HG02943 (cell line): ENCODE measurements around the gene HES7.

ENCODE experiments used
- ATAC-seq: cut with Tn5 transposase; IDR thresholded peaks from one replicate; pipeline ENCODE4 v1.9.1; 2021; ENCODE audit warnings: mild to moderate bottlenecking, low read depth, moderate library complexity; ENCODE audit not compliant: unreplicated experiment

Gene HES7

GRCh38 chr17:8155996-8156245 lies 32.0 kb upstream of the HES7 start:
- ATAC-seq = no peak

DNA sequence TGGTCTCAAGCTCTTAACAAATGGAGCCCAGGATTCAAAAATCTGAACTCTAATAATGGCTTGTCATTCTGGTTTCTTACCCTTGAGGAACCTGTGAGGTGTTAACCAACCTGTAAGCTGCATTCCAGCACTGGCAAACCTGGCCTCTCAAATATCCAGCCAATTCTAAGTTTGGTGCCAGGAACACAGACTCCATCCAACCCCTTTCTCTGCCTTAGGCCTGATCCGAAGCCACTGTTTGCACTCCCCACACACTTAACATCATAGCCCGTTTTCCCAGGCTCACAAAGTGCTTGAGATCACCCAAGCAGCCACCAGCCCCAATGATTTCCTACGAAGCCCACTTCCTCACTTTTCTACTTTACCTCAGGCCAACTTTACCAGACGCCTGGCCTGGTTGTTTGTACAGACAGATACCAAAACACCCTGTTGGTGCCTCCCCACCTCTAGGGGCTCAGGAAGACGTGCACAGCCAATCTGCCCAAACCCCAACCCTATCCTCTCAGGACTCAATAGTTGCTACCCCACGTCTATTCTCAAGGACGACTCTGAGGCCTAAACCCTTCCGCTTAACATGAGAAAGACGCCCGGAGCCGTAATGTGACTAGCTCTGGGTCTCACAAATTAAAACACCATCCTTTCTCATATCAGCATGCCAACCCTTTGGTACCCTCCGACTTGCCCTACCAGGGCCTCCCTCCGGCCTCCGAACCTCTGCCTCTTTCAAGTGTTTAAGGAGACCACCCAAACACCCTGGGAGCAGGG lies 31.5 kb upstream of the HES7 start:
- ATAC-seq = no peak

GRCh38 chr17:8154608-8155155 lies 30.8 kb upstream of the HES7 start:
- no peak for ATAC-seq

DNA sequence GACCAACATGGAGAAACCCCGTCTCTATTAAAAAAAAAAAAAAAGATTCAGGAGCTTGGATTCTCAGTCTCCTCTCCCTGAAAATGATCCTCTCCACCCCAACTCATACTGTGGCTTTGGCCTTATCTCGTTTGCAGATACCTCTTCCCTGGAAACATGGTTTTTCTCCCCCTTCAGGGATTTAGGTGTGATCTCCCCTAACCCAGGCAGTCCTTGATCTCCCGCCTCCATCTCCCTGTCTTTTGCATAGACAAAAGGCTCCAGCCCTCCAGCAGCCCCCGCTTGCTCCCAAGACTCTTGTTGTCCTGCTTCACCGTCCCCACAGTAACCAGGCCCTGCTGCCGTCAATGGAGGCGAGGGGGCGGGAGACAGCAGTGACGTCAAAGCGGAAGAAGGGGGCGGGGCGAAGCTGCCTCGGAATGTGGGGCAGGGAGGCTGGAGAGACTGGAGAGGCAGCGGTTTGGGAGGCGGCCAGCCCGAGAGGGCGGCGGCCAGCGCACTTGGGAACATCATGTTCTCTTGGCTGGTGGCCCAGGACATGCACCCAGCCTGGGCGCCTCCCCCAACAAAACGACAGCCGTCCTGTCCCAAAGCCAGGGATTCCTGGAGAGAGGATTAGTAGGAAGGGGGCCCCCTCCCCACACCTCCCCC lies 30.2 kb upstream of the HES7 start:
- ATAC-seq = no peak

DNA sequence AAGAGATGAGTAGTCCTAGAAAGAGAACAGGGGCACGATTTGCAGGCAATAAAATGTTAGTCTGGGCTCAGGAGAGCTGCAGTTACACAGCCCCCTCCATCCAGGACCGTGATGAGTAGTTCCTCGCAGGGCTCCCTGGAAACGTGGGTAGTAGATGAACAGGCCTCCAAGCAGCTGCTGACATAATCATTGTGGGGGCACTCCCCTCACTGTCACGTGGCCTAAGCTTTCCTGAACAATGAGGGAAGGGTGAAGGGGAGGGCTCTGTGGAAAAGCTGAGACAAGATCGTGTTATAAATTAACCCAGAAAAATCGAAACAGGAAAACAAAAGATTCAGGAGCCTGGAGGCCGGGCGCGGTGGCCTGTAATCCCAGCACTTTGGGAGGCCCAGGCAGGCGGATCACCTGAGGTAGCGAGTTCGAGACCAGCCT lies 29.6 kb upstream of the HES7 start:
- ATAC-seq = no peak

- ATAC-seq = no peak
These were observed 29.1 kb upstream of the HES7 start for GRCh38 chr17:8153031-8153451.

GRCh38 chr17:8152112-8152775 lies 28.3 kb upstream of the HES7 start, which contains the start of gene PER1:
TSS of gene PER1 (minus strand) at chr17:8152404. CDS start at chr17:8150706, 1,698 bp downstream.
- ATAC-seq = no peak

- no peak for ATAC-seq
These were observed 27.8 kb upstream of the HES7 start for GRCh38 chr17:8151641-8152111.

GRCh38 chr17:8151120-8151640 lies 27.3 kb upstream of the HES7 start:
- ATAC-seq = no peak

DNA sequence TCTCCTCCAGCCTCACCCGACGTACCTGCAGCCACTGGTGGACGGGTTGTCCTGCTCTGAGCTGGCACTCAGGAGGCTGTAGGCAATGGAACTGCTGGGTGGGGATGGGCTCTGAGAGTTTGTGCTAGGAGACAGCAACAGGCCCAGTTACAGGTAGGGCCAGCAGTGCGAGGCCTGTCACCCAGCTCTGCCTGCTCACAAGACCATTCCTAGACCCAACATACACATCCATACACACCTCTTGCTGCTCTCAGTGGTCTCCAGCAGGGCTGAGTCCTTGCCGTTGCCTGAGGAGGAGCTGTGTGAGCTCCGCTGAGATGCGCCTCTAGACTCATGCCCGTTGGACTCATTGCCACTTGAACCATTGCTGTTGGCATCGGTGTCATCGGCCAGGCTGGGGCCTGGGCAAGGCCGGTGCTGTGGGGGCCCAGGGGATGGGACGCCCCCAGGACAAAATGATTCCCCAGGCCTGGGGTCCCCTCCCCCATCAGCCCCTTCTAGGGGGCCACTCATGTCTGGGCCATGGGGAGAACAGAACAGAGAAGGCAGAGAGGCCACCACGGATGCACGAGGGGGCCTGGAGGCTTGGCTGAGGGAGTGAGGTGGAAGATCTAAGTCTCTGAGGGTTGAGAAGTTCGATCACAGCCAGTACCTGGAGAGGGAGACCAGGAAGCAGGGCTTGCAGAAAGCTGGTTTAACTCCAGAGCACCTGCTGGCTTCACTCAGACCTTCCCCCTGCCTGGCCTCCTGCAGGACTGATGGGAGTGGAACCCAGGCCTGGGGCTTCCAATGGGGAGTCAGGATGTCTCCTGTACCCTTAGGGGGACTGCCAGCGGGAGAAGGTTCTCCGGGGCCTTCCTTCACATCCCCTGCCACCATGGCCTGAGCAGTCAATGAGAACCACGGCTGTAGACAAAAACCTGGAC lies 26.6 kb upstream of the HES7 start:
- no peak for ATAC-seq

- no peak for ATAC-seq
These were observed 25.7 kb upstream of the HES7 start for GRCh38 chr17:8149419-8150193.

DNA sequence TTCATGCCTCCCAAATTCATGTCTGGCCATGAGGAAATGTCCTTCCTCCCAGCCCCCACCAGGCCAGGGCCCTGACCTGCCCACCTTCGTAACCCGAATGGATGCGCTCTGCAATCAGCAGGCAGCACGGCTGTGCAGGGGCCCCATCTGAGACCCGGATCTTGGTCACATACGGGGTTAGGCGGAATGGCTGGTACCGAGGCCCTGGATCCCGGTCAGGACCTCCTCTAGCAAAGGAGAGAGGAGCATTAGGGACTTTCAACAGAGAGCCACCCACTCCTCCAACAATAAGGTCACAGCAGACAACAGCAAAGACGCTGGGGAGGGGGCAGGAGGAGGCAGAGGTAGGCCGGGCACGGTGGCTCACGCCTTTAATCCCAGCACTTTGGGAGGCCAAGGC lies 24.7 kb upstream of the HES7 start:
- ATAC-seq = no peak

DNA sequence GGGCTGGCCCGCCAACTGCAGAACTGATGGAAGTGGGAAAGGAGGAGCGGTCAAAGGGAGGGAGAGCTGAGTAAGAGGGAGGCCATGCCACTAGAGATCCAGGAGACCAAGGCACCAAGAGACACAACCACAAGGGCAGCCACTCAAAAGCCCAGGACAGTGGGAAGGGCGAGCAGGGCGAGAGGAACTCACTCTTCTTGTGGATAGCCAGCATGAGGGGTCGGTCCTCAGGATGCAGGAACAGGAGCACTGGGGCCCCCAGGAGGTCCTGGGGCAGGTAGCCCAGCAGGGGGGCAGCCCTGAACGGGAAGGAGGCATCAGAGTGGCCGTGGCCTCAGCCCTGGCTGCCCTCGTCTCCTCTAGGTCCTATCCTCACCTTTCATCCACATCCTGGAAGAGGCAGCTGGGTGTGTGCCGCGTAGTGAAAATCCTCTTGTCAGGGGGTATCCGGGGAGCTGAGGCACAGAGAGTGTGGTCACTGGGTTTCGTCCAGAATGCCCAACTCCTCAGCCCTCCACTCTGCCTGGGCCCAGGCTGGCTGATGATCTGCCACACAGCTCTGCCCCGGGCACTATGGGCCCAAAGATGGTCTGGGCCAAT lies 24.0 kb upstream of the HES7 start:
- ATAC-seq = no peak

DNA sequence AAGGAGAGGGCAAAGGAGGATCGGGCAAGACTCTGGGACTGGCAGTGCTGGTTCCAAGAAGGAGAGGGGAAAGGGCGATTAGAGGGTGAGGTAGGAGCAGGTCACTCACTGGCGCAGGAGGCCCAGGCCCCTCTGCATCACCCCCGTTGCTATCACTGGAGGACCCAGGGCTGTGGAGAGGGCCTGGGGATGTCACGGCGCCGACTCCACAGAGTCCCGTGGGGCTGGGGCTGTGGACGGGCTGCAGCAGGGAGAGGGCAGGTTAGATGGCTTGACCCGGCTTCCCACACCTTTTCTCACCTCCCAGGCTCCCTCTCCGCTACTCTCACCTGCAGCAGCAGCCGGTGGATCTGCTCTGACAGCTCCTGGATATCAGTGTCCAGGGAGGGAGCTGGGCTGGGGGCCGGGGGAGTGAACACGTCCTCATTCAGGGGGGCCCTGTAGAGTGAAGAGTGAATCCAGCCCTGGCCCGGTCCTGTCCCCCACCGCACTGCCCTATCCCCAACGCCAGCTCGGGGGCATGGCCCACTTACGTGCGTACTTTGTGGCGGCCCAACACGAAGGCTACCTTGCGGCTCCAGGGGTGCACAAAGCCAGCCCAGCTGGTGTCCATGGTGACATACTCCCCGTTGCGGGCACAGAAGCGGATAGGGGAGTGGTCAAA lies 23.4 kb upstream of the HES7 start:
- ATAC-seq = no peak

- no peak for ATAC-seq
These were observed 22.7 kb upstream of the HES7 start for GRCh38 chr17:8146381-8147140.

- ATAC-seq = no peak
These were observed 21.9 kb upstream of the HES7 start for GRCh38 chr17:8145811-8146210.

GRCh38 chr17:8144401-8145231 lies 20.7 kb upstream of the HES7 start:
- no peak for ATAC-seq
